PC-9 (cell line): Measurements from ENCODE around the gene CMIP.

Source experiments
- CTCF ChIP-seq: fragments of 200-600 bp; sonication (generic); conservative IDR thresholded peaks from 2 replicates; pipeline ENCODE4 v1.6.1; 2017; ENCODE audit warnings: mixed run types, antibody characterized with exemption, mild to moderate bottlenecking, moderate library complexity
- EZH2 ChIP-seq: fragments of 200-600 bp; sonication (generic); IDR thresholded peaks from 2 replicates; pipeline ENCODE4 v1.8.0; 2017; ENCODE audit warnings: antibody characterized with exemption, low read depth

GRCh38 chr16:81448154-81449131 is 3.8 kb downstream of the CMIP start:
- TF ChIP-seq EZH2 (no peak), CTCF (no peak)
